HepG2 (cell line): ENCODE results near the gene PKLR. TPM values are rescaled to one million over a fixed set of nuclear protein-coding genes. Genes with fewer than 3 reads are reported as not detected.

ENCODE experiments used
- ATAC-seq: fragments of 200-7000 bp; cut with Tn5 transposase; 3 replicates; pipeline ENCODE4 v1.9.1; 2020; ENCODE audit warnings: mild to moderate bottlenecking, moderate library complexity
- BruUV-seq: library from RNA; stranded (reverse); fragments of 400-500 nt; replicated peaks from 2 replicates; lab custom pipeline; 2021; lab: Mats Ljungman, UMichigan
- CTCF ChIA-PET: fragments of 300-600 bp; formaldehyde crosslinking; extraction: SDS; loops from one replicate; lab custom pipeline; 2021; ENCODE audit warnings: low total read pairs, inconsistent platforms, low intra/inter-chr PET ratio; lab: Yijun Ruan, JAX
- POLR2A ChIA-PET: fragments of 350-600 bp; sonication (Branson Sonifier 250); formaldehyde crosslinking; loops from one replicate; lab custom pipeline; 2020; ENCODE audit warnings: antibody characterized with exemption, inconsistent platforms; lab: Yijun Ruan, JAX
- DNase-seq: peaks from one replicate; pipeline ENCODE4 v3.0.0-alpha.2; 2015; ENCODE audit warnings: low spot score
- FAIRE-seq: peaks from 3 replicates; lab custom pipeline; 2011; peaks lifted over from hg19 to GRCh38; lab: Jason Lieb, UNC
- H2AFZ ChIP-seq: one replicate; pipeline ENCODE4 v1.6.1; 2011; ENCODE audit warnings: low read length, inconsistent platforms
- H3K27ac ChIP-seq: fragments of 300-600 bp; 3 replicates; pipeline ENCODE4 v1.8.0; 2011; ENCODE audit warnings: mixed run types, mild to moderate bottlenecking, mixed read lengths, low read length, inconsistent platforms; ENCODE audit not compliant: insufficient read depth; ENCODE audit errors: extremely low read length
- H3K27me3 ChIP-seq, 2 experiments: fragments of 200-600 bp in 1 of 2; 2 replicates in 1 of 2; 3 replicates in 1 of 2; pipeline versions ENCODE4 v1.6.0 to v1.8.0; 2011; ENCODE audit warnings: low read length in 2 of 2, mild to moderate bottlenecking in 2 of 2, moderate library complexity in 2 of 2, inconsistent platforms in 1 of 2; ENCODE audit not compliant: insufficient read depth in 2 of 2, control insufficient read depth in 1 of 2
- H3K36me3 ChIP-seq, 2 experiments: fragments of 200-600 bp in 1 of 2; replicated peaks in 1 of 2; 2 replicates in 1 of 2; 3 replicates in 1 of 2; pipeline versions ENCODE4 v1.5.1 to v1.8.0; 2011; ENCODE audit warnings: low read length in 2 of 2, inconsistent platforms in 1 of 2; ENCODE audit not compliant: insufficient read depth in 2 of 2, control insufficient read depth in 1 of 2
- H3K4me1 ChIP-seq: 2 replicates; pipeline ENCODE4 v1.5.1; 2012; ENCODE audit warnings: low read length, inconsistent platforms; ENCODE audit not compliant: insufficient read depth
- H3K4me2 ChIP-seq: 2 replicates; pipeline ENCODE4 v1.6.0; 2011; ENCODE audit warnings: low read depth, low read length, inconsistent platforms
- H3K4me3 ChIP-seq, 3 experiments: fragments of 200-600 bp in 1 of 3; sonication (generic), shearing (Covaris generic) in 1 of 3; replicated peaks in 1 of 3; 2 replicates each; pipeline ENCODE4 v1.5.1; 2011 to 2016; ENCODE audit warnings: low read length in 3 of 3, inconsistent platforms in 2 of 3, low read depth in 2 of 3, mild to moderate bottlenecking in 2 of 3, control low read depth in 1 of 3, mixed read lengths in 1 of 3; ENCODE audit not compliant: insufficient read depth in 1 of 3
- H3K79me2 ChIP-seq: one replicate; pipeline ENCODE4 v1.6.1; 2011; ENCODE audit warnings: low read length, inconsistent platforms; ENCODE audit not compliant: insufficient read depth
- H3K9ac ChIP-seq: 2 replicates; pipeline ENCODE4 v1.6.0; 2011; ENCODE audit warnings: mild to moderate bottlenecking, low read depth, low read length, inconsistent platforms; ENCODE audit not compliant: insufficient read depth
- H3K9me3 ChIP-seq: 2 replicates; pipeline ENCODE4 v1.5.1; 2012; ENCODE audit warnings: mild to moderate bottlenecking, low read length
- H4K20me1 ChIP-seq: 2 replicates; pipeline ENCODE4 v1.6.0; 2011; ENCODE audit warnings: inconsistent platforms, mild to moderate bottlenecking, low read length, moderate library complexity; ENCODE audit not compliant: insufficient read depth
- ATF6 ChIP-seq: sonication (generic); formaldehyde crosslinking; conservative IDR thresholded peaks from 2 replicates; pipeline ENCODE4 v1.4.0; 2020; ENCODE audit warnings: missing genetic modification reagents
- DMAP1 ChIP-seq: IDR thresholded peaks from 2 replicates; pipeline ENCODE4 v1.6.1; 2016
- HNRNPK ChIP-seq: fragments of 200-400 bp; formaldehyde crosslinking; IDR thresholded peaks from 2 replicates; pipeline ENCODE4 v1.6.1; 2018; ENCODE audit warnings: low read length, low read depth, moderate library complexity, mild to moderate bottlenecking; ENCODE audit not compliant: poor library complexity, severe bottlenecking
- HOXA3 ChIP-seq: sonication (generic); formaldehyde crosslinking; IDR thresholded peaks from 2 replicates; pipeline ENCODE4 v1.5.0; 2020; ENCODE audit warnings: missing genetic modification reagents
- PTBP1 ChIP-seq: fragments of 200-400 bp; formaldehyde crosslinking; IDR thresholded peaks from 2 replicates; pipeline ENCODE4 v1.6.1; 2018; ENCODE audit warnings: low read length, low read depth; ENCODE audit not compliant: poor library complexity, severe bottlenecking
- SALL2 ChIP-seq: sonication (generic); formaldehyde crosslinking; IDR thresholded peaks from 2 replicates; pipeline ENCODE4 v1.8.1; 2023; ENCODE audit warnings: mild to moderate bottlenecking, missing genetic modification reagents, inconsistent platforms
- SIN3A ChIP-seq: IDR thresholded peaks from 2 replicates; pipeline ENCODE4 v1.6.1; 2011; ENCODE audit warnings: low read depth, mild to moderate bottlenecking, control low read depth, low read length, borderline replicate concordance
- THRA ChIP-seq: sonication (generic); formaldehyde crosslinking; IDR thresholded peaks from 2 replicates; pipeline ENCODE4 v1.4.0; 2020; ENCODE audit warnings: missing genetic modification reagents, borderline replicate concordance
- ZHX2 ChIP-seq, 2 experiments: sonication (generic) in 1 of 2; formaldehyde crosslinking in 1 of 2; IDR thresholded peaks; 2 replicates each; pipeline versions ENCODE4 v1.6.1 to v1.9.0; 2014 to 2022; ENCODE audit warnings: antibody characterized with exemption in 1 of 2, borderline replicate concordance in 1 of 2, inconsistent platforms in 1 of 2, low read depth in 1 of 2, missing genetic modification reagents in 1 of 2
- WGBS: methylation state at CpG from one replicate; pipeline ENCODE4 v1.1.6; 2017; ENCODE audit warnings: low lambda C conversion rate; 5-methylcytosine and 5-hydroxymethylcytosine counted together
- in situ Hi-C: cut with HindIII; loops from 2 replicates; pipeline ENCODE4 v1.10.0; 2017; ENCODE audit warnings: low pct_unique_long_range_greater_than_20kb; ENCODE audit not compliant: extremely low pct_ligation_motif_present
- intact Hi-C: fragments of 100-400 bp; cut with micrococcal nuclease; formaldehyde crosslinking; loops from one replicate; pipeline ENCODE4 v1.10.0; 2022; ENCODE audit not compliant: unreplicated experiment
- polyA plus RNA-seq, 8 experiments: library from polyadenylated mRNA; depleted of rRNA in 3 of 8; stranded (reverse) in 7 of 8; unstranded in 1 of 8; fragments of >200 nt; fragmentation: Illumina TruSeq in 4 of 8; extraction: Trizol in 4 of 8; gene quantifications; 2 replicates each; pipeline versions ENCODE4 v1.2.1 to v1.2.3, GENCODE V29; 2011 to 2016; ENCODE audit warnings: low read depth in 4 of 8, missing spikeins in 1 of 8, mixed read lengths in 1 of 8; ENCODE audit not compliant: insufficient read depth in 1 of 8
- total RNA-seq, 5 experiments: library from RNA; depleted of rRNA; stranded (reverse); fragments of >200 nt; fragmentation: Illumina TruSeq; extraction: Trizol; gene quantifications; 2 replicates each; pipeline ENCODE4 v1.2.3, GENCODE V29; 2016; ENCODE audit warnings: low read depth in 1 of 5
- TF ChIP-seq, protein P1 (sequence below): sonication (generic); formaldehyde crosslinking; IDR thresholded peaks from 2 replicates; pipeline ENCODE4 v1.4.0; 2020; ENCODE audit warnings: missing genetic modification reagents

The PKLR gene
- total and polyA plus RNA-seq, 2 of the 13 experiments (the other 11 are each of a cell fraction or from before 2014, with no cell fraction given) = 10.3 to 29.3 TPM

DNA sequence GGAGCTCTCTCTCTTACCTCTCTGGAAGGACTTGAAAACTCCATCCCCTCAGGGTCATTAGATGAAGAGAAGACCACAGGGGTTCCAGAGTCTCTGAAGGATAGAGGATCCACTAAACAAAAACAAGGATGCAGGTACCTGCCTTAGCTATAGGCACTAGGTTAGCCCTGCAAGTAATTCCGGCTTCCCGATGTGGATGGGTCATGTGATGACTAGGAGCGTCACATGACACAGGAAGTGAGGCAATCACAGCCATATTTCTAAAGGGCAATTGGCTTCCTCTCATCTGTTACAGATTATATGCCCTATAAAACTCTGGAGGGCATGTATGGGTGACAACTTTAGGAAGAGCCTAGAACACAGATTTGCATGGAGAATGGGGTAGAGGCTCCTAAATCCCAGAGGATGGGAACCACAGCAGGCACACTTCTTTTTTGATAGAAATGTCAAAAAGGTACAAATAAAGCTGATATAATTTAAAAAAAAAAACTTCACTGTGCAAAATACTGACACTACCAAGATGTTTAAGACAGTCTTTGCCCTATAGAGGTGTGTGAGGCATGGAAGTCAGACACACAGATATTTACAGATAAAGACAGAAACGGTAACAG lies 60.1 kb downstream of the PKLR start:
- H3K4me1 ChIP-seq = peaks cover 15% of the 10 kb centered on the region
- peaks cover 2 to 3% of the 10 kb centered on the region in 2 experiments; a peak in 1 of 5 replicates for H3K36me3 ChIP-seq
- H3K79me2 ChIP-seq = no peaks in the 10 kb centered on the region
- no TSS peak for BruUV-seq
- peak overlapping the region; percentile 62 for H3K9ac ChIP-seq
- ChIA-PET CTCF (interaction anchor here (1.2 kb wide), 1 partner anchor 10 kb away, joined by 3 read pairs; no protein-coding TSS in a partner anchor), POLR2A (interaction anchor here (0.6 to 1.9 kb wide), 5 partner anchors 9 to 337 kb away, joined by 3 to 8 read pairs (median 5); partner anchors contain the start of gene CLK2)
- H3K4me2 ChIP-seq = peak overlapping the region; percentile 73
- ATAC-seq = peak; percentile 87
- H3K27me3 ChIP-seq = no peaks in the 10 kb centered on the region
- peak; percentile 83 for FAIRE-seq
- H3K9me3 ChIP-seq = no peaks in the 10 kb centered on the region
- H3K4me3 ChIP-seq = peak overlapping the region; percentile 48 to 63 (median 61)
- intact Hi-C loops (no loop called here), in situ Hi-C loops (loop anchor here (10.0 kb wide), 1 partner anchor 354 kb away; no protein-coding TSS in a partner anchor)
- H4K20me1 ChIP-seq = no peaks in the 10 kb centered on the region
- H3K27ac ChIP-seq = no peak overlapping the region
- WGBS = 27% methylated on average over 1 of the region's 4 CpGs
- DNase-seq = peak; percentile 80
- H2AFZ ChIP-seq = peak overlapping the region; percentile 97
- TF ChIP-seq PTBP1 (no peak), SIN3A (peak; percentile 95), HNRNPK (no peak), ZHX2 (IDR thresholded peaks at IDR 0.05; ENCODE audit: low read depth) (peak; percentile 83), ZHX2 (CRISPR knock-in tag; IDR thresholded peaks at IDR 0.05; ENCODE audit: borderline replicate concordance) (no peak), DMAP1 (CRISPR knock-in tag) (peak; percentile 41; the same call in 1 of the 2 replicates), SALL2 (CRISPR knock-in tag) (0 out of 2 replicates have a peak, but pooled peaks have one; percentile 29), HOXA3 (CRISPR knock-in tag) (peak; percentile 90), ATF6 (no peak), THRA (peak; percentile 60; the same call in 1 of the 2 replicates)
- TF ChIP-seq, protein P1, sequence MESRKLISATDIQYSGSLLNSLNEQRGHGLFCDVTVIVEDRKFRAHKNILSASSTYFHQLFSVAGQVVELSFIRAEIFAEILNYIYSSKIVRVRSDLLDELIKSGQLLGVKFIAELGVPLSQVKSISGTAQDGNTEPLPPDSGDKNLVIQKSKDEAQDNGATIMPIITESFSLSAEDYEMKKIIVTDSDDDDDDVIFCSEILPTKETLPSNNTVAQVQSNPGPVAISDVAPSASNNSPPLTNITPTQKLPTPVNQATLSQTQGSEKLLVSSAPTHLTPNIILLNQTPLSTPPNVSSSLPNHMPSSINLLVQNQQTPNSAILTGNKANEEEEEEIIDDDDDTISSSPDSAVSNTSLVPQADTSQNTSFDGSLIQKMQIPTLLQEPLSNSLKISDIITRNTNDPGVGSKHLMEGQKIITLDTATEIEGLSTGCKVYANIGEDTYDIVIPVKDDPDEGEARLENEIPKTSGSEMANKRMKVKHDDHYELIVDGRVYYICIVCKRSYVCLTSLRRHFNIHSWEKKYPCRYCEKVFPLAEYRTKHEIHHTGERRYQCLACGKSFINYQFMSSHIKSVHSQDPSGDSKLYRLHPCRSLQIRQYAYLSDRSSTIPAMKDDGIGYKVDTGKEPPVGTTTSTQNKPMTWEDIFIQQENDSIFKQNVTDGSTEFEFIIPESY (CRISPR knock-in tag) = peak; percentile 40; the same call in 1 of the 2 replicates
